ENCODE results near the gene ZNF836. TPM values are rescaled to one million over a fixed set of nuclear protein-coding genes. Genes with fewer than 3 reads are reported as not detected.

Gene ZNF836
- total and polyA plus RNA-seq, 9 of the 15 experiments (the other 6 are each of a cell fraction or from before 2014, with no cell fraction given) = 0.24 to 0.69 (median 0.64) TPM; not detected in 2

DNA sequence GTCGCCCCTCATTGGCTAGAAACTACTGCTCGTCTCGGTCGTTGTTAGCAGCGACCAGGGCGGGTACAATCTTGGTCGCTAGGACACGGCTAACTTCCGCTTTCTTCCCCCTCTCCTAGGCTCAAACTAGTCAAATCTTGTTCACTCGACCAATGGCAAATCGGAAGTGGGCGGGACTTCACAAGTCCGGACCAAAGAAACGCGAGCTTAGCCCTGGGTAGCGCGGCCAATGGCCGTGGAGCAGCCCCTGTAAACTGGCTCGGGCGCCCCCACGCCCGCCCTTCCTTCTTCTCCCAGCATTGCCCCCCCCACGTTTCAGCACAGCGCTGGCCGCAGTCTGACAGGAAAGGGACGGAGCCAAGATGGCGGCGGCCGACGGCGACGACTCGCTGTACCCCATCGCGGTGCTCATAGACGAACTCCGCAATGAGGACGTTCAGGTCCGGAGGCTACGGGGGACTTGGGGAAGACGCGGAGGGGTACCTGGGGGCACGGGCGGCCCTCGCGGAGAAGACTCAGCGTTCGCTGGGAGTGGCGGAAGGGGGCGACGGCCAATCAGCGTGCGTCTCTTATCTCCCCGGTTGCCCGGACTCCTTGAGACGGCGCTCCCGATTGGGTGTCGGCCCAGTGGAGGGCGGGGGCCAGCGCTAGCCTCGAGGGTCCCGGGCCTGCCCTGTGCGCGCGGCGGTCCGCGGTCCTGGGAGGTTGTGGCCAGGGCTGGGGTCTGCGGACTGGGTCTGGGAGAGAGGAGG lies 18.5 kb upstream of the ZNF836 start, which contains the start of gene PPP2R1A (continued):
- TF ChIP-seq, protein P1, sequence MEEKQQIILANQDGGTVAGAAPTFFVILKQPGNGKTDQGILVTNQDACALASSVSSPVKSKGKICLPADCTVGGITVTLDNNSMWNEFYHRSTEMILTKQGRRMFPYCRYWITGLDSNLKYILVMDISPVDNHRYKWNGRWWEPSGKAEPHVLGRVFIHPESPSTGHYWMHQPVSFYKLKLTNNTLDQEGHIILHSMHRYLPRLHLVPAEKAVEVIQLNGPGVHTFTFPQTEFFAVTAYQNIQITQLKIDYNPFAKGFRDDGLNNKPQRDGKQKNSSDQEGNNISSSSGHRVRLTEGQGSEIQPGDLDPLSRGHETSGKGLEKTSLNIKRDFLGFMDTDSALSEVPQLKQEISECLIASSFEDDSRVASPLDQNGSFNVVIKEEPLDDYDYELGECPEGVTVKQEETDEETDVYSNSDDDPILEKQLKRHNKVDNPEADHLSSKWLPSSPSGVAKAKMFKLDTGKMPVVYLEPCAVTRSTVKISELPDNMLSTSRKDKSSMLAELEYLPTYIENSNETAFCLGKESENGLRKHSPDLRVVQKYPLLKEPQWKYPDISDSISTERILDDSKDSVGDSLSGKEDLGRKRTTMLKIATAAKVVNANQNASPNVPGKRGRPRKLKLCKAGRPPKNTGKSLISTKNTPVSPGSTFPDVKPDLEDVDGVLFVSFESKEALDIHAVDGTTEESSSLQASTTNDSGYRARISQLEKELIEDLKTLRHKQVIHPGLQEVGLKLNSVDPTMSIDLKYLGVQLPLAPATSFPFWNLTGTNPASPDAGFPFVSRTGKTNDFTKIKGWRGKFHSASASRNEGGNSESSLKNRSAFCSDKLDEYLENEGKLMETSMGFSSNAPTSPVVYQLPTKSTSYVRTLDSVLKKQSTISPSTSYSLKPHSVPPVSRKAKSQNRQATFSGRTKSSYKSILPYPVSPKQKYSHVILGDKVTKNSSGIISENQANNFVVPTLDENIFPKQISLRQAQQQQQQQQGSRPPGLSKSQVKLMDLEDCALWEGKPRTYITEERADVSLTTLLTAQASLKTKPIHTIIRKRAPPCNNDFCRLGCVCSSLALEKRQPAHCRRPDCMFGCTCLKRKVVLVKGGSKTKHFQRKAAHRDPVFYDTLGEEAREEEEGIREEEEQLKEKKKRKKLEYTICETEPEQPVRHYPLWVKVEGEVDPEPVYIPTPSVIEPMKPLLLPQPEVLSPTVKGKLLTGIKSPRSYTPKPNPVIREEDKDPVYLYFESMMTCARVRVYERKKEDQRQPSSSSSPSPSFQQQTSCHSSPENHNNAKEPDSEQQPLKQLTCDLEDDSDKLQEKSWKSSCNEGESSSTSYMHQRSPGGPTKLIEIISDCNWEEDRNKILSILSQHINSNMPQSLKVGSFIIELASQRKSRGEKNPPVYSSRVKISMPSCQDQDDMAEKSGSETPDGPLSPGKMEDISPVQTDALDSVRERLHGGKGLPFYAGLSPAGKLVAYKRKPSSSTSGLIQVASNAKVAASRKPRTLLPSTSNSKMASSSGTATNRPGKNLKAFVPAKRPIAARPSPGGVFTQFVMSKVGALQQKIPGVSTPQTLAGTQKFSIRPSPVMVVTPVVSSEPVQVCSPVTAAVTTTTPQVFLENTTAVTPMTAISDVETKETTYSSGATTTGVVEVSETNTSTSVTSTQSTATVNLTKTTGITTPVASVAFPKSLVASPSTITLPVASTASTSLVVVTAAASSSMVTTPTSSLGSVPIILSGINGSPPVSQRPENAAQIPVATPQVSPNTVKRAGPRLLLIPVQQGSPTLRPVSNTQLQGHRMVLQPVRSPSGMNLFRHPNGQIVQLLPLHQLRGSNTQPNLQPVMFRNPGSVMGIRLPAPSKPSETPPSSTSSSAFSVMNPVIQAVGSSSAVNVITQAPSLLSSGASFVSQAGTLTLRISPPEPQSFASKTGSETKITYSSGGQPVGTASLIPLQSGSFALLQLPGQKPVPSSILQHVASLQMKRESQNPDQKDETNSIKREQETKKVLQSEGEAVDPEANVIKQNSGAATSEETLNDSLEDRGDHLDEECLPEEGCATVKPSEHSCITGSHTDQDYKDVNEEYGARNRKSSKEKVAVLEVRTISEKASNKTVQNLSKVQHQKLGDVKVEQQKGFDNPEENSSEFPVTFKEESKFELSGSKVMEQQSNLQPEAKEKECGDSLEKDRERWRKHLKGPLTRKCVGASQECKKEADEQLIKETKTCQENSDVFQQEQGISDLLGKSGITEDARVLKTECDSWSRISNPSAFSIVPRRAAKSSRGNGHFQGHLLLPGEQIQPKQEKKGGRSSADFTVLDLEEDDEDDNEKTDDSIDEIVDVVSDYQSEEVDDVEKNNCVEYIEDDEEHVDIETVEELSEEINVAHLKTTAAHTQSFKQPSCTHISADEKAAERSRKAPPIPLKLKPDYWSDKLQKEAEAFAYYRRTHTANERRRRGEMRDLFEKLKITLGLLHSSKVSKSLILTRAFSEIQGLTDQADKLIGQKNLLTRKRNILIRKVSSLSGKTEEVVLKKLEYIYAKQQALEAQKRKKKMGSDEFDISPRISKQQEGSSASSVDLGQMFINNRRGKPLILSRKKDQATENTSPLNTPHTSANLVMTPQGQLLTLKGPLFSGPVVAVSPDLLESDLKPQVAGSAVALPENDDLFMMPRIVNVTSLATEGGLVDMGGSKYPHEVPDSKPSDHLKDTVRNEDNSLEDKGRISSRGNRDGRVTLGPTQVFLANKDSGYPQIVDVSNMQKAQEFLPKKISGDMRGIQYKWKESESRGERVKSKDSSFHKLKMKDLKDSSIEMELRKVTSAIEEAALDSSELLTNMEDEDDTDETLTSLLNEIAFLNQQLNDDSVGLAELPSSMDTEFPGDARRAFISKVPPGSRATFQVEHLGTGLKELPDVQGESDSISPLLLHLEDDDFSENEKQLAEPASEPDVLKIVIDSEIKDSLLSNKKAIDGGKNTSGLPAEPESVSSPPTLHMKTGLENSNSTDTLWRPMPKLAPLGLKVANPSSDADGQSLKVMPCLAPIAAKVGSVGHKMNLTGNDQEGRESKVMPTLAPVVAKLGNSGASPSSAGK (IDR thresholded peaks at IDR 0.05) = no peak
- TF ChIP-seq ZNF75A (CRISPR knock-in tag; IDR thresholded peaks at IDR 0.05) (no peak), PHF20 (IDR thresholded peaks at IDR 0.05; ENCODE audit: partially characterized antibody) (peak; percentile 74), TBL1XR1 (IDR thresholded peaks at IDR 0.05; ENCODE audit: low read length in 2 of 2) (0 out of 4 replicates have a peak, but pooled peaks of 1 of the 2 experiments have one; percentile 45), ETV6 (IDR thresholded peaks at IDR 0.05; ENCODE audit: borderline replicate concordance in 1 of 2, low read depth in 2 of 2, low read length in 1 of 2) (no peak), ETV6 (CRISPR knock-in tag; IDR thresholded peaks at IDR 0.05; ENCODE audit: borderline replicate concordance) (no peak), MCM7 (IDR thresholded peaks at IDR 0.05) (no peak), EZH2 (IDR thresholded peaks at IDR 0.05; ENCODE audit: borderline replicate concordance, low read depth, low read length) (no peak)
- TF ChIP-seq, protein P2, sequence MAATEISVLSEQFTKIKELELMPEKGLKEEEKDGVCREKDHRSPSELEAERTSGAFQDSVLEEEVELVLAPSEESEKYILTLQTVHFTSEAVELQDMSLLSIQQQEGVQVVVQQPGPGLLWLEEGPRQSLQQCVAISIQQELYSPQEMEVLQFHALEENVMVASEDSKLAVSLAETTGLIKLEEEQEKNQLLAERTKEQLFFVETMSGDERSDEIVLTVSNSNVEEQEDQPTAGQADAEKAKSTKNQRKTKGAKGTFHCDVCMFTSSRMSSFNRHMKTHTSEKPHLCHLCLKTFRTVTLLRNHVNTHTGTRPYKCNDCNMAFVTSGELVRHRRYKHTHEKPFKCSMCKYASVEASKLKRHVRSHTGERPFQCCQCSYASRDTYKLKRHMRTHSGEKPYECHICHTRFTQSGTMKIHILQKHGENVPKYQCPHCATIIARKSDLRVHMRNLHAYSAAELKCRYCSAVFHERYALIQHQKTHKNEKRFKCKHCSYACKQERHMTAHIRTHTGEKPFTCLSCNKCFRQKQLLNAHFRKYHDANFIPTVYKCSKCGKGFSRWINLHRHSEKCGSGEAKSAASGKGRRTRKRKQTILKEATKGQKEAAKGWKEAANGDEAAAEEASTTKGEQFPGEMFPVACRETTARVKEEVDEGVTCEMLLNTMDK (IDR thresholded peaks at IDR 0.05; ENCODE audit: borderline replicate concordance, insufficient read depth, low read depth, low read length, poor library complexity, severe bottlenecking) = no peak
- TF ChIP-seq, protein P3, sequence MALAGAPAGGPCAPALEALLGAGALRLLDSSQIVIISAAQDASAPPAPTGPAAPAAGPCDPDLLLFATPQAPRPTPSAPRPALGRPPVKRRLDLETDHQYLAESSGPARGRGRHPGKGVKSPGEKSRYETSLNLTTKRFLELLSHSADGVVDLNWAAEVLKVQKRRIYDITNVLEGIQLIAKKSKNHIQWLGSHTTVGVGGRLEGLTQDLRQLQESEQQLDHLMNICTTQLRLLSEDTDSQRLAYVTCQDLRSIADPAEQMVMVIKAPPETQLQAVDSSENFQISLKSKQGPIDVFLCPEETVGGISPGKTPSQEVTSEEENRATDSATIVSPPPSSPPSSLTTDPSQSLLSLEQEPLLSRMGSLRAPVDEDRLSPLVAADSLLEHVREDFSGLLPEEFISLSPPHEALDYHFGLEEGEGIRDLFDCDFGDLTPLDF (CRISPR knock-in tag; IDR thresholded peaks at IDR 0.05) = no peak

Measured in K562 (cell line).